HG03064 (cell line): ENCODE data around the gene LRP1B.

Experiments used
- ATAC-seq: cut with Tn5 transposase; IDR thresholded peaks from one replicate; pipeline ENCODE4 v1.9.1; 2021; ENCODE audit warnings: low read depth; ENCODE audit not compliant: unreplicated experiment

The LRP1B gene

GRCh38 chr2:140882671-140883620 lies 1247.9 kb downstream of the LRP1B start:
- no peak for ATAC-seq

- ATAC-seq, result no peak
Observed at GRCh38 chr2:140880573-140880972, 1250.2 kb downstream of the LRP1B start.

GRCh38 chr2:140876015-140876414 lies 1254.8 kb downstream of the LRP1B start:
- ATAC-seq, result no peak

- ATAC-seq, result no peak
Observed at GRCh38 chr2:140873915-140874531, 1256.8 kb downstream of the LRP1B start.

GRCh38 chr2:140869925-140870324 lies 1260.9 kb downstream of the LRP1B start:
- ATAC-seq, result no peak

- ATAC-seq, result no peak
Observed at GRCh38 chr2:140869107-140869506, 1261.7 kb downstream of the LRP1B start.

- no peak for ATAC-seq
Observed at GRCh38 chr2:140865837-140866236, 1265.0 kb downstream of the LRP1B start.

GRCh38 chr2:140863713-140864112 lies 1267.1 kb downstream of the LRP1B start:
- no peak for ATAC-seq

GRCh38 chr2:140862181-140862580 lies 1268.6 kb downstream of the LRP1B start:
- no peak for ATAC-seq

- ATAC-seq, result no peak
Observed at GRCh38 chr2:140861666-140862065, 1269.2 kb downstream of the LRP1B start.

- no peak for ATAC-seq
Observed at GRCh38 chr2:140855471-140855870, 1275.3 kb downstream of the LRP1B start.

GRCh38 chr2:140851258-140851981 lies 1279.4 kb downstream of the LRP1B start:
- no peak for ATAC-seq

GRCh38 chr2:140843186-140843585 lies 1287.6 kb downstream of the LRP1B start:
- no peak for ATAC-seq

GRCh38 chr2:140842110-140842509 lies 1288.7 kb downstream of the LRP1B start:
- no peak for ATAC-seq

GRCh38 chr2:140841141-140841540 lies 1289.7 kb downstream of the LRP1B start:
- no peak for ATAC-seq

GRCh38 chr2:140836826-140837225 lies 1294.0 kb downstream of the LRP1B start:
- no peak for ATAC-seq

- no peak for ATAC-seq
Observed at GRCh38 chr2:140835079-140835478, 1295.7 kb downstream of the LRP1B start.

- ATAC-seq, result no peak
Observed at GRCh38 chr2:140814141-140814540, 1316.7 kb downstream of the LRP1B start.

GRCh38 chr2:140808820-140809219 lies 1322.0 kb downstream of the LRP1B start:
- ATAC-seq, result no peak

- ATAC-seq, result no peak
Observed at GRCh38 chr2:140808211-140808610, 1322.6 kb downstream of the LRP1B start.

GRCh38 chr2:140804700-140805260 lies 1326.0 kb downstream of the LRP1B start:
- no peak for ATAC-seq
